Osteocyte (in vitro differentiated cells): ENCODE results near the gene MCOLN3. TPM values are rescaled to one million over a fixed set of nuclear protein-coding genes. Genes with fewer than 3 reads are reported as not detected.

ENCODE experiments used
- DNase-seq: peaks from one replicate; pipeline ENCODE4 v3.0.0; 2021; ENCODE audit warnings: mixed read lengths; ENCODE audit not compliant: unreplicated experiment; ENCODE audit errors: extremely low spot score
- H3K27ac Mint-ChIP-seq: one replicate; pipeline ENCODE4 v1.8.0; 2021; ENCODE audit warnings: mild to moderate bottlenecking, mixed read lengths; ENCODE audit not compliant: unreplicated experiment
- H3K27me3 Mint-ChIP-seq: one replicate; pipeline ENCODE4 v1.8.0; 2021; ENCODE audit warnings: mixed read lengths; ENCODE audit not compliant: unreplicated experiment
- H3K36me3 Mint-ChIP-seq: one replicate; pipeline ENCODE4 v1.8.0; 2021; ENCODE audit warnings: mixed read lengths; ENCODE audit not compliant: unreplicated experiment
- H3K4me1 Mint-ChIP-seq: one replicate; pipeline ENCODE4 v1.8.0; 2021; ENCODE audit warnings: mixed read lengths; ENCODE audit not compliant: unreplicated experiment
- H3K4me3 Mint-ChIP-seq: one replicate; pipeline ENCODE4 v1.8.0; 2021; ENCODE audit warnings: mild to moderate bottlenecking, moderate library complexity, mixed read lengths; ENCODE audit not compliant: unreplicated experiment
- H3K9me3 Mint-ChIP-seq: one replicate; pipeline ENCODE4 v1.8.0; 2021; ENCODE audit warnings: mixed read lengths; ENCODE audit not compliant: unreplicated experiment
- CTCF ChIP-seq: fragments of 200-600 bp; sonication (generic); IDR thresholded peaks from 2 replicates; pipeline ENCODE4 v1.5.0; 2021; ENCODE audit warnings: antibody characterized with exemption, mild to moderate bottlenecking, moderate library complexity
- total RNA-seq: library from RNA; stranded (reverse); gene quantifications from 2 replicates; pipeline ENCODE4 v1.2.1, GENCODE V29; 2021

MCOLN3 gene
- total RNA-seq, 1 donor from 2014 or later: not detected

- Mint-ChIP-seq H3K4me3 (no peak overlapping the region), H3K27ac (no peak overlapping the region), H3K36me3 (no peaks in the 10 kb centered on the region), H3K9me3 (no peaks in the 10 kb centered on the region), H3K4me1 (peaks cover 5% of the 10 kb centered on the region), H3K27me3 (peaks cover 62% of the 10 kb centered on the region)
- no peak for TF ChIP-seq CTCF
- no peak for DNase-seq
Measured at GRCh38 chr1:85049735-85050166, 1.5 kb upstream of the MCOLN3 start.

- Mint-ChIP-seq H3K36me3 (peaks cover 2% of the 10 kb centered on the region), H3K27me3 (peaks cover 67% of the 10 kb centered on the region), H3K9me3 (no peaks in the 10 kb centered on the region), H3K4me3 (peak overlapping the region; percentile 22), H3K4me1 (peaks cover 5% of the 10 kb centered on the region), H3K27ac (no peak overlapping the region)
- TF ChIP-seq CTCF: no peak
- DNase-seq: no peak
Measured at GRCh38 chr1:85047472-85048295, 616 bp downstream of the MCOLN3 start.

- H3K27me3 Mint-ChIP-seq: peaks cover 73% of the 10 kb centered on the region
- H3K4me3 Mint-ChIP-seq: no peak overlapping the region
- no peaks in the 10 kb centered on the region for H3K9me3 Mint-ChIP-seq
- TF ChIP-seq CTCF: no peak
- no peak overlapping the region for H3K27ac Mint-ChIP-seq
- H3K4me1 Mint-ChIP-seq: peaks cover 5% of the 10 kb centered on the region
- no peak for DNase-seq
- peaks cover 2% of the 10 kb centered on the region for H3K36me3 Mint-ChIP-seq
Measured at GRCh38 chr1:85047144-85047471, 1.2 kb downstream of the MCOLN3 start.

- no peak overlapping the region for H3K27ac Mint-ChIP-seq
- H3K9me3 Mint-ChIP-seq: no peaks in the 10 kb centered on the region
- TF ChIP-seq CTCF: no peak
- no peaks in the 10 kb centered on the region for H3K4me1 Mint-ChIP-seq
- peaks cover 2% of the 10 kb centered on the region for H3K36me3 Mint-ChIP-seq
- DNase-seq: no peak
- no peak overlapping the region for H3K4me3 Mint-ChIP-seq
- peaks cover 68% of the 10 kb centered on the region for H3K27me3 Mint-ChIP-seq
Measured at GRCh38 chr1:85042413-85042812, 5.9 kb downstream of the MCOLN3 start.

GRCh38 chr1:85041793-85042192, 6.5 kb downstream of the MCOLN3 start:
- Mint-ChIP-seq H3K27me3 (peaks cover 64% of the 10 kb centered on the region), H3K9me3 (no peaks in the 10 kb centered on the region), H3K4me1 (no peaks in the 10 kb centered on the region), H3K36me3 (peaks cover 2% of the 10 kb centered on the region), H3K27ac (no peak overlapping the region), H3K4me3 (no peak overlapping the region)
- no peak for DNase-seq
- TF ChIP-seq CTCF: no peak
